Amniotic stem cell (primary cell): Measurements from ENCODE around the gene CTNNA3.
A peak's percentile ranks its signal among the peaks of the same experiment; 100 is the strongest.
"Not testable (repeated sequence)": the region's sequence is repeated elsewhere in the genome, so short reads cannot be mapped to it uniquely, and the experiment has no call there.

ENCODE experiments used
- DNase-seq: peaks from one replicate; lab custom pipeline; 2025; lab: John Stamatoyannopoulos, UW

The CTNNA3 gene

GRCh38 chr10:67696029-67696428, at the start of gene CTNNA3:
TSS of gene CTNNA3 (minus strand) at chr10:67696195.
- no peak for DNase-seq

DNA sequence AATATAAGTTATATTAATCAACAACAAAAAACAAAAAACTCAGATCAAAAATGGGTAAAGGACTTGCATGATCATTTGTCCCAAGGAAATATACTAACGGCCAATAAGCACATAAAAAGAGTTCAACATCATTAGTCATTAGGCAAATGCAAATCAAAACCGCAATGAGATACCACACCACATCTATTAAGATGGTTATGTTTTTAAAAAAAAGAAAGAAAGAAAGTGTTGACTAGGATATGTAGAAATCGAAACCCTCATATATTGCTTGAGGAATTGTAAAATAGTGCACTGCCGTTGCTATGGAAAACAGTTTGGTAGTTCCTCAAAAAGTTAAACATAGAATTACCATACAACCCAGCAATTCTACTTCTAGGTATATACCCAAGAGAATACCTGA, 39.4 kb upstream of the CTNNA3 start:
- no peak for DNase-seq

- no peak for DNase-seq
These were observed 37.5 kb upstream of the CTNNA3 start for GRCh38 chr10:67733511-67733910.

- no peak for DNase-seq
These were observed 29.6 kb upstream of the CTNNA3 start for GRCh38 chr10:67725567-67725966.

DNA sequence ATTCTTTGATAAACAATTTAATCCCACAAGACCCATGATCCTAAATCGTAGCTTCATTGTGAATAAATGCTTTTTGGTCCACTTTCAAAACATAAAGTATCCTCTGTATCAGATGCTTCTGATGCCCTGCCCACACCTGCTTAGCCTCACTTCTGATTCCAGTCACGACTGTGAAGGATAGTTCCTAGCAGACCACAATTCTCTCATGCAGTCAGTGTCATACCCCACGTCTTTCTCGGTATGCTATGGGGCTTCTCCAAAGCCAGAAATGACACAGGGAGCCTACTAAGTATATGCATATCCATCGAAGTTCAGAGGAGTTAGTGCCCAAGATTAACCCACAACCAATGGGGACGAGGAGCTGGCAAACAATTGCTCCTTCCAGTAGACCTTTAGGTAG, 27.6 kb upstream of the CTNNA3 start:
- no peak for DNase-seq

DNA sequence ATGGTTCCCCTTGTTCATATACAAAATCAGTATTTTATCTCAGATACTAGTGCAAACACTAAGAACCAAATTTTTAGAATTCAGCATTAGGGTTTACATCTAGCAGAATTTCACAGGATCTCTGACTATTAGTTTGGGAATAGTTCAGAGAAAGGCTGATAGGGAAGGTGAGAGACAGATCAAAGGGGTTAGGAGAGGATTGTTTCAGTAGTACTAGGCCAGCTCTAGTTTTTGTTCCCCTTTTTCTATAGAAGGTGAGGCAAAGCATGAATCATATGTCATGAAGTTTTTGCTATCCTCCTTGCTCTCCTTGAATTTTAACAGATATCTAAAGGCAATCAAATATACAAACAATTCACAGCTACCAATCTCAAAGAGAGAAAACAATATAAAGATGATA, 26.1 kb upstream of the CTNNA3 start:
- DNase-seq, result no peak

DNA sequence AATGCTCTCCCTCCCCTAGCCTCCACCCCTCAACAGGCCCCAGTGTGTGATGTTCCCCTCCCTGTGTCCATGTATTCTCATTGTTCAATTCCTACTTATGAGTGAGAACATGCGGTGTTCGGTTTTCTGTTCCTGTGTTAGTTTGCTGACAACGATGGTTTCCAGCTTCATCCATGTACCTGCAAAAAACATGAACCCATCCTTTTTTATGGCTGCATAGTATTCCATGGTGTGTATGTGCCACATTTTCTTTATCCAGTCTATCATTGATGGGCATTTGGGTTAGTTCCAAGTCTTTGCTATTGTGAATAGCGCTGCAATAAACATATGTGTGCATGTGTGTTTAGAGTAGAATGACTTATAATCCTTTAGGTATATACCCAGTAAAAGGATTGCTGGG, 20.5 kb upstream of the CTNNA3 start:
- not testable (repeated sequence) for DNase-seq

GRCh38 chr10:67705921-67706320, 9.9 kb upstream of the CTNNA3 start:
- no peak for DNase-seq

DNA sequence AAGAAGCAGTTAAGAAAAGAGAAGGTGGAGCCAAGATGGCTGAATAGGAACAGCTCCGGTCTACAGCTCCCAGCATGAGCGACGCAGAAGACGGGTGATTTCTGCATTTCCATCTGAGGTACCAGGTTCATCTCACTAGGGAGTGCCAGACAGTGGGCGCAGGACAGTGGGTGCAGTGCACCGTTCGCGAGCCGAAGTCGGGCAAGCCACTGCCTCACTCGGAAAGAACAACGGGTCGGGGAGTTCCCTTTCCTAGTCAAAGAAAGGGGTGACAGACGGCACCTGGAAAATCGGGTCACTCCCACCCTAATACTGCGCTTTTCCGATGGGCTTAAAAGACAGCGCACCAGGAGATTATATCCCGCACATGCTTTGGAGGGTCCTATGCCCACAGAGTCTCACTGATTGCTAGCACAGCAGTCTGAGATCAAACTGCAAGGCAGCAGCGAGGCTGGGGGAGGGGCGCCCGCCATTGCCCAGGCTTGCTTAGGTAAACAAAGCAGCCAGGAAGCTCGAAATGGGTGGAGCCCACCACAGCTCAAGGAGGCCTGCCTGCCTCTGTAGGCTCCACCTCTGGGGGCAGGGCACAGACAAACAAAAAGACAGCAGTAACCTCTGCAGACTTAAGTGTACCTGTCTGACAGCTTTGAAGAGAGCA, 3.7 kb upstream of the CTNNA3 start:
- DNase-seq, result not testable (repeated sequence)

- DNase-seq, result no peak
These were observed 2.2 kb upstream of the CTNNA3 start for GRCh38 chr10:67698164-67698563.

DNA sequence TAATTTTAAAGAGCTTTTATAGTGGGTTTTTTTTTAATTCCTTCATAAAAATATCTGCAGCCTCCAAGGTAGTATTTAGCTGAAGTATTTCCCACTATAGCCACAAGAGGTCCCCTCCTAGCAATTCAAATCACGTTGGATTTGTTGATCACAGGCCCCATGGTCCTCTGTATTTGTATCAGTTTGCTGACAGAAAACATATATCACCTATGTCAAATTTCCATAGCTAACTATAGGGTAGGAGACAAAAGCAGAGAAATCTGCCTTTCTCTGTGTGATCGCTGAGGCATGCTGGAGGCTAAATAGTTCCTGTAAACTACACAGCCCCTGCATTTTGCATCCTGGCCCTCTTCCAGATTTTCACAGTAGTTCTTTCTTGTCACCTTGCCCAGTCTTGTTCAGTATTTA, 1.7 kb upstream of the CTNNA3 start:
- DNase-seq, result no peak

- no peak for DNase-seq
These were observed 684 bp upstream of the CTNNA3 start for GRCh38 chr10:67696679-67697078.

GRCh38 chr10:67695555-67695954, 440 bp downstream of the CTNNA3 start:
- no peak for DNase-seq

DNA sequence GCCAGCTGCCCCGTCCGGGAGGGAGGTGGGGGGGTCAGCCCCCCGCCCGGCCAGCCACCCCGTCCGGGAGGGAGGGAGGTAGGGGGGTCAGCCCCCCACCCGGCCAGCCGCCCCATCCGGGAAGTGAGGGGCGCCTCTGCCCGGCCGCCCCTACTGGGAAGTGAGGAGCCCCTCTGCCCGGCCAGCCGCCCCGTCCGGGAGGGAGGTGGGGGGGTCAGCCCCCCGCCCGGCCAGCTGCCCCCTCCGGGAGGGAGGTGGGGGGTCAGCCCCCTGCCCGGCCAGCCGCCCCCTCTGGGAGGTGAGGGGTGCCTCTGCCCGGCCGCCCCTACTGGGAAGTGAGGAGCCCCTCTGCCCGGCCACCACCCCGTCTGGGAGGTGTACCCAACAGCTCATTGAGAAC, 4.1 kb downstream of the CTNNA3 start:
- not testable (repeated sequence) for DNase-seq

GRCh38 chr10:67690540-67690939, 5.5 kb downstream of the CTNNA3 start:
- not testable (repeated sequence) for DNase-seq

- not testable (repeated sequence) for DNase-seq
These were observed 11.9 kb downstream of the CTNNA3 start for GRCh38 chr10:67684140-67684539.

GRCh38 chr10:67678335-67678974, 17.5 kb downstream of the CTNNA3 start:
- DNase-seq, result no peak

- no peak for DNase-seq
These were observed 19.7 kb downstream of the CTNNA3 start for GRCh38 chr10:67676208-67676825.

GRCh38 chr10:67670401-67670800, 25.6 kb downstream of the CTNNA3 start:
- DNase-seq, result no peak

DNA sequence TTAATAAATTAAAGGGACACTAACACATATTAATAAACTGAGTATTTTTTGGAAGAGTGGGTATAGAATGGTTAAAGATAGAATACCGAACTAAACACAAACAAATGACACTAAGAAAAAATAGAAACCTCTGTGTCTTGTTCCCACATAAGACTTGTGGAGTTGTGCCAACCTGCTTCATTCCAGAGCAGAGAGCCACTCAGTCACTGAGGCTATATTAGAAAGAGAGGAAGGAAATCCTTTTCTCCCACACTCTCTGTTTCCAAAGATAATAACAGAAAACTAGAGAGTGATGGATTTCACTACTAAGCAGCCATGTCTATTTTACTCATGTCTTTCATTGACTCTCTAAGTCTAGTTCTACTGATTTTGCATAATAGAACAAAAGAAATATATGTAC, 26.0 kb downstream of the CTNNA3 start:
- DNase-seq, result no peak

DNA sequence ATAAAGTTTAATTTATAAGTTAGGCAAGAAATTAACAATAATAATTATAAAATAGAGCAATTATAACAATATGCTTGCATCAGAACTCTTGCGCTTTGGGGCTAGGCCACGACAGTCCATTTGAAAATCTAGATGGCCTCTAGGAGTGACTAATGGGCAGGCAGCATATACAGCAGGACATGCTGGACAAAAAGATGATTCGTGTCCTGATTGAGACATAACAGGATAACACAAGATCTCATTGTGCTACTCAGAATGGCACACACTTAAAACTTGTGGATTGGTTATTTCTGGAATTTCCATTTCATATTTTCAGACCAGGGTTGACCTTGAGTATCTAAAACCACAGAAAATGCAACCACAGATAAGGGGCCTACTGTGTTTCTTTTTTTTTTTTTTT, 27.5 kb downstream of the CTNNA3 start:
- DNase-seq, result no peak

DNA sequence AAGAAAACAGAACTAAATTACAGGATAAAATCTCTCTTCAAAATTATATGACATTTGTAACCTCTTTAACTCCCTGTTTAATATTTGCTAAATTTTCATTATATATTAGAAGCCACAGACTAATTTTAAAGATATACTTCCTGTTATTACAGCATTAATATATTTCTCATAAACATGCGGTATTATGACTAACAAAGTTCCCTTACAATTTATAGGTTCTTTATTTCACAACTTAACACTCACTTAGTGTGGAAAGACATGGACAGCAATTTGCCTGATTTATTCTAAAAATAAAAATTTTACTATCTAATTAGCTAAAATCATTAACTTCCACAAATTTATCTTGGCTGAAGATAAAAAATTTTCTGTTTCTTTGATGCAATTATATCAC, 29.0 kb downstream of the CTNNA3 start:
- DNase-seq, result no peak

DNA sequence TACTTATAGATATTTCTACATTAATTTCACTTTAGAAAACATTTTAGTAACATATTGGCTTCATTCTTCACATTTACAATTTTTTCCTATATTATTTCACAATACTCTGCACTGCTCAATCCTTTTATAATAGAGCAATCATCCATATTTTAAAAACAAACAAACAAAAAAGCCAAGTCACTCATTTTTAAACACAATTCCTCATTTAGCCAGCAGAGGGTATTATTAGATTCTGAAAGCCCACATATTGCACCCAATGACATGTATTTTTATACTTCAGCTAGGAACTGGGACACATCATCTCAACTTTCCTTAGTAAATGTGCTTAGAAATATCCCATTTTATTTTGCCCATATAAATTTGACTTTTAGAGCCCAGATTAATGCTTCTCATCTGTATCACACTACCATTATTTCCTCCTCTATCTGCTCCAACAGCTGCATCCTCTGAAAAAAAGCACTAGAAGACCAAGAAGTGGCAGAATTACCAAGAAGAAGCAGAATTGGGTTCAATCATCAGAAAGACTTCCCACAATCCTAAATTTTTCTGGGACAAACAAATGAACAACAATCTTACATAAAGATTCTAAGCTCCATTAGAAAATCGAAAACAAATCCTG, 29.5 kb downstream of the CTNNA3 start:
- DNase-seq, result peak; percentile 23
